SK-N-MC (cell line): ENCODE results near the gene PNPLA1.

Source experiments
- DNase-seq: peaks from one replicate; pipeline ENCODE4 v3.0.0-alpha.2; 2011; ENCODE audit warnings: low read depth, low spot score
- H3K27ac ChIP-seq: fragments of 200-600 bp; sonication (generic); 2 replicates; pipeline ENCODE4 v1.5.1; 2016; ENCODE audit warnings: mixed run types
- H3K36me3 ChIP-seq: fragments of 200-600 bp; sonication (generic); 2 replicates; pipeline ENCODE4 v1.6.1; 2017; ENCODE audit warnings: antibody characterized with exemption, low read length, mixed read lengths; ENCODE audit not compliant: insufficient read depth
- H3K4me3 ChIP-seq: fragments of 200-600 bp; sonication (generic); 2 replicates; pipeline ENCODE4 v1.5.1; 2016
- H3K9ac ChIP-seq: fragments of 200-600 bp; sonication (generic); 2 replicates; pipeline ENCODE4 v1.8.0; 2017; ENCODE audit warnings: mixed run types, mixed read lengths; ENCODE audit not compliant: insufficient read length
- H3K9me3 ChIP-seq: fragments of 200-600 bp; sonication (generic); 2 replicates; pipeline ENCODE4 v1.6.1; 2017; ENCODE audit warnings: low read depth, mild to moderate bottlenecking, antibody characterized with exemption, low read length, moderate library complexity, mixed read lengths
- EZH2 ChIP-seq: fragments of 200-600 bp; sonication (generic); IDR thresholded peaks from one replicate; pipeline ENCODE4 v1.6.1; 2017; ENCODE audit warnings: antibody characterized with exemption
- FOXP2 ChIP-seq: optimal IDR thresholded peaks from 2 replicates; pipeline ENCODE3; 2011; ENCODE audit warnings: mild to moderate bottlenecking, moderate library complexity; ENCODE audit not compliant: insufficient read depth; ENCODE audit errors: extremely low read length, control extremely low read depth
- POLR2AphosphoS5 ChIP-seq: IDR thresholded peaks from 2 replicates; pipeline ENCODE4 v1.6.1; 2012; ENCODE audit warnings: mild to moderate bottlenecking, low read depth, low read length, borderline replicate concordance

The PNPLA1 gene

GRCh38 chr6:36243562-36244212, 26.2 kb upstream of the PNPLA1 start:
- DNase-seq = no peak
- H3K27ac ChIP-seq = no peak overlapping the region
- no peak overlapping the region for H3K4me3 ChIP-seq
- TF ChIP-seq POLR2AphosphoS5 (no peak), FOXP2 (no peak), EZH2 (no peak)
- no peak overlapping the region for H3K9ac ChIP-seq
- H3K9me3 ChIP-seq = no peaks in the 10 kb centered on the region
- H3K36me3 ChIP-seq = no peaks in the 10 kb centered on the region

GRCh38 chr6:36244641-36245280, 25.1 kb upstream of the PNPLA1 start:
- Histone ChIP-seq H3K36me3 (no peaks in the 10 kb centered on the region), H3K27ac (no peak overlapping the region), H3K4me3 (no peak overlapping the region), H3K9me3 (no peaks in the 10 kb centered on the region), H3K9ac (no peak overlapping the region)
- TF ChIP-seq POLR2AphosphoS5 = no peak
- no peak for TF ChIP-seq FOXP2
- TF ChIP-seq EZH2 = no peak
- no peak for DNase-seq

GRCh38 chr6:36245572-36246061, 24.2 kb upstream of the PNPLA1 start:
- TF ChIP-seq FOXP2 = no peak
- no peak for TF ChIP-seq EZH2
- H3K27ac ChIP-seq = no peak overlapping the region
- H3K9ac ChIP-seq = no peak overlapping the region
- H3K4me3 ChIP-seq = no peak overlapping the region
- no peaks in the 10 kb centered on the region for H3K9me3 ChIP-seq
- no peak for DNase-seq
- H3K36me3 ChIP-seq = no peaks in the 10 kb centered on the region

DNA sequence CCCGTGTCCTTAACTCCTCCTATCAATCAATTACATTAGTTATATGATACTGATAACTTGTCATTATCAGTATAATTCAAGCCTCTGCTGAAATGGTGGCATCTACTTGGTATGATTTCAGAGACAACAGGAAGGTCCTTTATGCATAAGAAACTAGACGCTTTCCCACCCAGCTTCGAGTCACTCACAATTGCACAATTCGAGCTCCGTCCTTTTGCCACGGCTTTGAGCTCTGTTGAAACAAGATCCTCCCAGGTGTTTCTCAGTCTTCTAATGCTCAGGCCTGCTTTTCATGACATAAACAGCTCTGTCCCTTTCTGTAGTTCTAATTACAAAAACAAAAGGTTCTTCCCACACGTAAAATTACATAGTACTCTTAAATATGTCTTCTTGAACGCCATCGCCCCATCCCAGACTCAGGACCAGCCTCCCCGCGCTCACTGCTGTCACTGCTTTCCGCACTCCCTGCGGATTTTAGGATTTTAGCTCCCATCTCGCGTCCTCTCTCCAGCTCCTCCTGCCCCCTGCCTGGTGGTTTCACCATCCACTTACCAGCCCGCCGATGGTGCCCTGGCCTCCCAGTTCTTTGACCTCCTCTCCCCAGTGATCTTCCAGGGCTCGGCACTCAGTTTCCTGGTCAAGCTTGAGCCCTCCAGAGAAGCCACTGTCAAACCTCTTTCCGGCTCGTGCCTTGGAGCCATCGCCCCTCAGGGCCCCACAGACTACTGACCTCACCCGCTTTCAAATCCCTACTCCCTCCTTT, 23.2 kb upstream of the PNPLA1 start:
- TF ChIP-seq EZH2 (no peak), POLR2AphosphoS5 (no peak), FOXP2 (no peak)
- DNase-seq = no peak
- Histone ChIP-seq H3K9ac (no peak overlapping the region), H3K9me3 (no peaks in the 10 kb centered on the region), H3K36me3 (no peaks in the 10 kb centered on the region), H3K27ac (no peak overlapping the region), H3K4me3 (no peak overlapping the region)

GRCh38 chr6:36247693-36248092, 22.2 kb upstream of the PNPLA1 start:
- no peaks in the 10 kb centered on the region for H3K36me3 ChIP-seq
- H3K4me3 ChIP-seq = no peak overlapping the region
- H3K27ac ChIP-seq = no peak overlapping the region
- TF ChIP-seq FOXP2 = no peak
- TF ChIP-seq POLR2AphosphoS5 = no peak
- no peak for TF ChIP-seq EZH2
- H3K9ac ChIP-seq = no peak overlapping the region
- no peak for DNase-seq
- no peaks in the 10 kb centered on the region for H3K9me3 ChIP-seq

- DNase-seq = no peak
- H3K36me3 ChIP-seq = no peaks in the 10 kb centered on the region
- no peaks in the 10 kb centered on the region for H3K9me3 ChIP-seq
- no peak overlapping the region for H3K27ac ChIP-seq
- no peak overlapping the region for H3K9ac ChIP-seq
- TF ChIP-seq EZH2 = no peak
- TF ChIP-seq POLR2AphosphoS5 = no peak
- TF ChIP-seq FOXP2 = no peak
- no peak overlapping the region for H3K4me3 ChIP-seq
Observed at GRCh38 chr6:36248980-36249379, 20.9 kb upstream of the PNPLA1 start.

DNA sequence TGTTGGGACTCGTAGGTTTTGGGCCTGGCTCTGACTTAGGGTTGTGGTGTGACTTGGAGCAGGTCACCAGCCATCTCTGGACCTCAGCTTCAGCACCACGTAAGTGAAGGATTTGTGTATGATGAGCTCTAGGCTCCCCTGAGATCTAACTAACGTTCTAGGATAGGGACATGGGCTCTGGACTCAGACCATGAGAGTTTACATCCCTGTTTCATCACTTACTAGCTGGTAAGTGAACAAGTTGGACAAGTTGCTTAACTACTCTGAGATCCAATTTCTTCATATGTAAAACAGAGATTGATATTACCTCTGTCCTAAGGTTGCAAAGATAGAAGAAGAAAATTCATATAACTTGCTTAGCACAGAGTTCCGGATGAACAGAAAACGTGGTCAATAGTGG, 20.3 kb upstream of the PNPLA1 start:
- no peak overlapping the region for H3K9ac ChIP-seq
- no peak overlapping the region for H3K27ac ChIP-seq
- DNase-seq = no peak
- no peaks in the 10 kb centered on the region for H3K9me3 ChIP-seq
- TF ChIP-seq FOXP2 (no peak), POLR2AphosphoS5 (no peak), EZH2 (no peak)
- H3K36me3 ChIP-seq = no peaks in the 10 kb centered on the region
- H3K4me3 ChIP-seq = no peak overlapping the region

DNA sequence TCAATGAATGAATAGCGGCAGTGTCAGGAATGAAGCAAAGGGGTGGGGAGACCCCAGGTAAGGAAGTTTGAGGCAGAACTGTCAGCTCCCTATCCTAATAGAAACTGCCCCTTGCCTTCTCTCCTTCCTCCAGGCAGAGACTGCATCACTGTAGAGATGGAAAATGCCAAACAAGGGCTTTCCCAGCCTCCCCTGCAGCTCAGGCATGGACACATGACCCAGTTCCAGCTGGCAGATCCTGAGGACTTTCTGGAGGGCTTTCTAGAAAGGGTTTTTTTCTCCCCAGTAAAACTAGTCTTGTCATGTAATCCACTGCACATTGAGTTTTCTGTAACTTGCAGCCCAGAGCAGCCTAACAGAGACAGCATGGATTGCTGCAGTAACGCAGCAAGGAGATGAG, 17.9 kb upstream of the PNPLA1 start:
- H3K4me3 ChIP-seq = no peak overlapping the region
- TF ChIP-seq EZH2 (no peak), FOXP2 (no peak), POLR2AphosphoS5 (no peak)
- H3K9ac ChIP-seq = no peak overlapping the region
- H3K27ac ChIP-seq = no peak overlapping the region
- no peaks in the 10 kb centered on the region for H3K36me3 ChIP-seq
- H3K9me3 ChIP-seq = no peaks in the 10 kb centered on the region
- no peak for DNase-seq
